AG04450 (cell line): ENCODE measurements around the gene MYMK. TPM values are rescaled to one million over a fixed set of nuclear protein-coding genes. Genes with fewer than 3 reads are reported as not detected.
"Not testable (repeated sequence)": the region's sequence is repeated elsewhere in the genome, so short reads cannot be mapped to it uniquely, and the experiment has no call there.

Source experiments
- CTCF ChIA-PET: fragments of 300-600, 350-600 bp; formaldehyde crosslinking; extraction: SDS; loops from one replicate; lab custom pipeline; 2022; ENCODE audit warnings: antibody characterized with exemption, inconsistent platforms; lab: Charles Lee
- POLR2A ChIA-PET: fragments of 350-600 bp; formaldehyde crosslinking; extraction: SDS; loops from one replicate; lab custom pipeline; 2021; ENCODE audit warnings: antibody characterized with exemption, inconsistent platforms; lab: Yijun Ruan, JAX
- DNase-seq: peaks from one replicate; pipeline ENCODE4 v3.0.0-alpha.2; 2011; ENCODE audit warnings: low read depth, low spot score
- H3K27ac ChIP-seq: one replicate; pipeline ENCODE4 v1.5.1; 2012; ENCODE audit warnings: low read depth, low read length, control low read depth
- H3K27me3 ChIP-seq: one replicate; pipeline ENCODE4 v1.6.0; 2012; ENCODE audit warnings: low read length; ENCODE audit not compliant: control insufficient read depth, insufficient read depth
- H3K4me3 ChIP-seq: 2 replicates; pipeline ENCODE4 v1.5.1; 2011; ENCODE audit warnings: mild to moderate bottlenecking, low read depth, low read length, control low read depth
- H3K9me3 ChIP-seq: 2 replicates; pipeline ENCODE4 v1.5.1; 2012; ENCODE audit warnings: low read length; ENCODE audit not compliant: control insufficient read depth, insufficient read depth
- CTCF ChIP-seq: IDR thresholded peaks from 2 replicates; pipeline ENCODE4 v1.5.1; 2011; ENCODE audit warnings: low read depth, low read length, control low read depth, inconsistent platforms
- polyA plus RNA-seq: library from polyadenylated mRNA; depleted of rRNA; stranded (reverse); fragments of >200 nt; gene quantifications from 2 replicates; pipeline ENCODE4 v1.2.3, GENCODE V29; 2011

The MYMK gene
- polyA plus RNA-seq, 1 experiment: not detected

DNA sequence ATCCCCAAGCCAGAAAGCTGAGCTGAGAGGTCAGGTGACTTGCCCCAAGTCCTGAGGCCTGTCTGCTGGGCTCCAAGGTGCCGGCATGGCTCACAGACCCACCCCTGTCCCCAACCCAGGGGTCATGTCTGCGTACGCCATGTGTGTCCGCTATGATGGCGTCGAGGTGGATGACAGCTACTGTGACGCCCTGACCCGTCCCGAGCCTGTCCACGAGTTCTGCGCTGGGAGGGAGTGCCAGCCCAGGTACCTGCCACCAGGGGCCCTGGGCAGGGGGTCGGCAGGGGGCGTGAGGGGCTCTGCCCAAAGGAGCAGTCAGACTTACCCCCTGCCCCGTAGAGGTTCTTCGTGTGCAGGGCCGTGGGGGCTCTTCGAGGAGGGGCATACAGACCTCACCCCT is 42.1 kb upstream of the MYMK start:
- Histone ChIP-seq H3K4me3 (no peak overlapping the region), H3K27me3 (peaks cover 28% of the 10 kb centered on the region), H3K27ac (no peak overlapping the region), H3K9me3 (no peaks in the 10 kb centered on the region; the same call in 1 of the 2 replicates)
- ChIA-PET POLR2A (no interaction called here), CTCF (no interaction called here)
- DNase-seq: no peak
- no peak for TF ChIP-seq CTCF

DNA sequence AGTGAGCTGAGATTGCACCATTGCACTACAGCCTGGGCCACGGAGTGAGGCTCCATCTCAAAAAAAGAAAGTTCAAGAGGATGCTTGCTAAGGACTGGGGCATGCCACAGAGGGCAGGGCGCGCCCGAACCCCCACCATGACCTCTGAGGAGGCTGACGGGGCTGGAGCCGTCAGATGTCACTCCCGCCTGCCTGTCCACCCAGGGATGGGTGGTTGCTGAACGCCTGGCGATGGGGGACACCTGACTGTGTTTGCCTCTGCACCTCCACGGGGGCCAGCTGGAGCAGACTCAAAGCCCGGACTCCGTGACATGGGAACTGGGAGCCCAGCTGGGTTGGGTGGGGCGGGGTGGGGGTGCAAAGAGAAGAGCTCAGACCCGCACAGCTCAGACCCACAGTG is 41.6 kb upstream of the MYMK start:
- H3K27me3 ChIP-seq: peaks cover 24% of the 10 kb centered on the region
- no peak for DNase-seq
- no peak for TF ChIP-seq CTCF
- ChIA-PET POLR2A (no interaction called here), CTCF (no interaction called here)
- no peaks in the 10 kb centered on the region; the same call in 1 of the 2 replicates for H3K9me3 ChIP-seq
- no peak overlapping the region for H3K4me3 ChIP-seq
- no peak overlapping the region for H3K27ac ChIP-seq

GRCh38 chr9:133564451-133565116 is 39.8 kb upstream of the MYMK start:
- POLR2A ChIA-PET: no interaction called here
- Histone ChIP-seq H3K9me3 (no peaks in the 10 kb centered on the region; the same call in 1 of the 2 replicates), H3K4me3 (no peak overlapping the region), H3K27me3 (peaks cover 14% of the 10 kb centered on the region), H3K27ac (no peak overlapping the region)
- no peak for DNase-seq
- CTCF ChIA-PET: no interaction called here
- TF ChIP-seq CTCF: no peak

DNA sequence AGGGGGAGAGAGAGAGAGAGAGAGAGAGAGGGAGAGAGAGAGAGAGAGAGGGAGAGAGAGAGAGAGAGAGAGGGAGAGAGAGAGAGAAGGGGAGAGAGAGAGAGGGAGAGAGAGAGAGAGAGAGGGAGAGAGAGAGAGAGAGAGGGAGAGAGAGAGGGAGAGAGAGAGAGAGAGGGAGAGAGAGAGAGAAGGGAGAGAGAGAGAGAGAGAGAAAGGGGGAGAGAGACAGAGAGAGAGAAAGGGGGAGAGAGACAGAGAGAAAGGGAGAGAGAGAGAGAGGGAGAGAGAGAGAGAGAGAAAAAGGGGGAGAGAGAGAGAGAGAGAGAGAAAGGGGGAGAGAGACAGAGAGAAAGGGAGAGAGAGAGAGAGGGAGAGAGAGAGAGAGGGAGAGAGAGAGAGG is 39.1 kb upstream of the MYMK start:
- H3K27me3 ChIP-seq: peaks cover 14% of the 10 kb centered on the region
- POLR2A ChIA-PET, H3K4me3 ChIP-seq, H3K27ac ChIP-seq, DNase-seq, H3K9me3 ChIP-seq, CTCF ChIA-PET: not testable (repeated sequence)

DNA sequence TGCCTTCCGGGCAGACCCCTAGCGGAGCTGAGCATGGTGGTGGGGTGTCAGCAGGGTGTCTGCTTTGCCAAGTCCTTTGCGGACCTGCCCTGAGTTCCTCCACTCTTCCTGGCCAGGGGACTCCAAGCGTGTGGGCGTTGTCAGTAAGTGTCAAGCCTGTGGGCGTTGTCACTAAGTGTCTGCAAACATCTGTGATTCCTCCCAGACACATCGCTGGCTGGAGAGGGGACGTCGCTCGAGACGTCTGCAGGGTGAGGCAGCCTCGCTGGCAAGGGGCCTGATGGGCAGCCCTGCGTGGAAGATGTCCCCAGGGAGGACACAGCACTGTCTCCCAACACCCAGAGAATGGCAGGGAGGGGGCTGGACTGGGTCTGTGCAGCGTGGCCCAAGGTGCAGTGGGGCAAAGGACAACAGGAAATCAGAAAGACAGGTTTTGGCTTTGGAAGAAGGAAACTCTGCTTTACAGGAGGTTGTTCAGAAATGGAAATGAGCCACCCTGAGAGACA is 38.6 kb upstream of the MYMK start:
- no peak overlapping the region for H3K4me3 ChIP-seq
- no peaks in the 10 kb centered on the region; the same call in 1 of the 2 replicates for H3K9me3 ChIP-seq
- H3K27me3 ChIP-seq: peaks cover 14% of the 10 kb centered on the region
- TF ChIP-seq CTCF: no peak
- DNase-seq: no peak
- CTCF ChIA-PET: no interaction called here
- POLR2A ChIA-PET: no interaction called here
- H3K27ac ChIP-seq: no peak overlapping the region
